Stimulated activated CD8-positive, alpha-beta memory T cell treated with anti-CD3 and anti-CD28 coated beads, Interleukin-2, amount 100 ng/mL, for 48 hours (primary cell): ENCODE data around the gene TMEM271.

Source experiments
- DNase-seq, 2 donors: peaks; one replicate each; pipeline ENCODE4 v3.0.0-alpha.2; 2020; ENCODE audit warnings: low read depth in 2 of 2

The TMEM271 gene

DNA sequence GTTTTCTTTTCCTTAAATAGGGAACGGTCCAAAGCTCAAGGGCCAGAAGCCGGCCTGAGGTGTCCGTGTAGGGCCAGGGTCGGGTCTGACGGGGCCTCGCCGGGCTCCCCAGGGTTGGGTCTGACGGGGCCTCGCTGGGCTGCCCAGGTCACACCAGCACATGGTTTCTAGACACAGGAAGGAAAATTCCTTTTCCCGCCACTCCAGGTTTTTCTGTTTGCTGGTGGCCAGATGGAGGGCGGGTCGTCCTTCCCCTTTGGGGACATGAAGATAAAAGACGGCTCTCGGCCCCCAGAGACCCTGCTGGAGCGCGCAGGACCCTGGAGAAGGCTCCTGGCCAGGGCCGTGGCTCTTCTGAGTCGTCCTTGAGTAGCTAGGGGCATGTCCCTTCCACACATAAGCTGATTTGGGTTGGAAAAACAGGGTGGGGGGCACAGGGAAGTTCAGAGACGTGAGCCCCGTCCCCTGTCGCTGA is 42.0 kb downstream of the TMEM271 start:
- DNase-seq: no peak

DNA sequence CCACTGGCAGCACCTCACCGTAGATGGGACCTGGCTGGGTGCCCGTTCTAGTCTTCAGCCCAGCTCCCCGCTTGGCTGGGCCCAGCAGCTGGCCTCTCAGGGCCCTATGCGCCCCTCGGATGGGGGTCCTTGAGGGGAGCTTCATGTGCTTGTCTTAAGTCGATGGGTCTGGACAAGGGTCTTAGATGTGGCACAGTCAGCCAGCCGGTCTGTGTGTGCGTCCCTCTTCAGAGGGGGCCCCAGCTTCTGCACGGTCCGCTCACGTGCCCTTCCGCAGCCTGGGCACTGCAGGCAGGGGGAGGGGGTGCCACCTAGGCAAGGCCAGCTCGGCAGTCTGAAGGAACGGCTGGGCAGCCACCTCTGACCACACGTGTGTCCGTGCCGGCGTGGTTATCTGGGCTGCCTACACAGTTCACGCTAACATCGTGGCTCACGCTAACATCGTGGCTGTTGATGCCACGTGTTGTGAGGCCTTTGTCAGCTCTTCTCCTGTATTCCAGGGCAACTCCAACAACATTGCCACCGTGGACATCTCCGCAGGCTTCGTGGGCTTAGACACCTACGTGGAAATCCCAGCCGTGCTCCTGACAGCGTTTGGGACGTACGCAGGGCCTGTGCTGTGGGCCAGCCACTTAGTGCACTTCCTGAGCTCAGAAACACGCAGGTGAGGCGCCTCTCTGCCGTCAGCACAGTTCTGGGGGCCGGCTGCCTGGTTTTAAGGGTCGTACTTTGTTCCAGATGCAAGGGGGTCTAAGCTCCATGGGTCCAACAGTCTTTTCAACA is 42.6 kb downstream of the TMEM271 start:
- DNase-seq: no peak

DNA sequence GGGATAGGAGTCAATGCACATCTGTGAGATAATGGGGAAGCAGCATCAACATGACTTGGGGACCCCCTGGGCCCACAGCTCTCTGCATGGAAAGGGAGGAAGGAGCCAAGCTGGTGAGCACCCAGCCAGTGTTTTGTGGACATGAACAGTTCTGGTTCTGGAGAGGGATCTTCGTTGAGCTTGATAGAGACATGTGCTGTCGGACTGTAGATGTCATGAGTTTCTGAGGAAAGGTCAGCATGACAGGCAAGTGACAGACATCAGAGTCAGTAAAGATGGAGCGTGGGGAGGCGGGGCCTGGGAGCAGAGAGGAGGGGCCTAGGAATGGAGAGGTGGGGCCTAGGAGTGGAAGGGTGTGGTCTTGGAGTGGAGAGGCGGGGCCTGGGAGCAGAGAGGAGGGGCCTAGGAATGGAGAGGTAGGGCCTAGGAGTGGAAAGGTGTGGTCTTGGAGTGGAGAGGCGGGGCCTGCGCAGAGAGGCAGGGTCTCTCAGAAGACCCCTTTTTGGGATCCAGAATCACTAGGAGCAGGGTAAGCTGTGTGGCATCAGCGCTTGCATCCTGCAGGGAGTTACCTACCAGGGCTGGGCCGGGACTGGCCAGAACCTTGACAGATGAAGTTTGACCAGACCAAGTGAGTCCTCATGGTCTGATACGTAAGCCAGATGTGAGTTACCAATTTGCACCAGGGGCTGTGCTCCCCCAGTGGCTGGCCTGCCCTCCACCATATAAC is 43.3 kb downstream of the TMEM271 start:
- DNase-seq: no peak

DNA sequence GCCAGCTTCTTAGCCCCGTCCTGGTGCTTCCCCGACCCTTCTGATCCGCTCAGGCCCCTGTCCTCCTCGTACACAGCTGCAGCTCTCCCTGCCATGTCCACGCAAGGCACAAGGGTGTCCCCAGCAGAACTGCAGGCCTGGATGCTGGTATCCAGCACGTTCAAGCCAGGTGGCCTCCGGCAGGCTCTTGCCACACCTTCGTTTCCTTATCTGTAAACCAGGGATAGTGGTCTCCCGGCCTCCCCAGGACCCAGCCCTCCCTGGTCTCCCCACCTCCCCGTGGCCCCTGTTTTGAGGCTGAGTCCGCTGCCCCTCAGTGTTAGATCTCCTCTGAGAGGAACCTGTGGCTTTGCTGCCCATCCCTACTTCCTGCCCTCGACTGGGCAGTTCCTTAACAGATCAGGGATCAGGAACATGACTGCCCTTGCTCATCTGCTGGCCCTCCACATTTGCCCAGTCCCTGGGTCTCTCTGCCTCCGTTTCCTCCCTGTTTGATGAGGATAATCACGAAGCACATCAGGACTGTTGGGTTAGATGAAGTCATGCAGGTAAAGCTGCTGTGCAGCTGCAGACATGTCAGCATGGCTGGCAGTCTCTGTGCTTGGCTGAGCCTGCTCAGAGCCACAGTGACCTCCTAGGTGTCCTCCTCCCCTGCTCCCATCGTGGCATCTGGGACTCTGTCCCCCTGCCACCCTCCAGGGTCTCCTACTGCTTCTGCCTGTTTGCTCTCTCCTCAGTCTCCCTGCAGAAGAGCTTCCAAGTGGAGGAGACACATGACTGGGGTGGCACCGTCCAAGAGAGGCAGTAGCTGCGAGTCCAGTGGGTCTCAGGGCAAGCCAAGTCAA is 44.2 kb downstream of the TMEM271 start:
- no peak for DNase-seq

DNA sequence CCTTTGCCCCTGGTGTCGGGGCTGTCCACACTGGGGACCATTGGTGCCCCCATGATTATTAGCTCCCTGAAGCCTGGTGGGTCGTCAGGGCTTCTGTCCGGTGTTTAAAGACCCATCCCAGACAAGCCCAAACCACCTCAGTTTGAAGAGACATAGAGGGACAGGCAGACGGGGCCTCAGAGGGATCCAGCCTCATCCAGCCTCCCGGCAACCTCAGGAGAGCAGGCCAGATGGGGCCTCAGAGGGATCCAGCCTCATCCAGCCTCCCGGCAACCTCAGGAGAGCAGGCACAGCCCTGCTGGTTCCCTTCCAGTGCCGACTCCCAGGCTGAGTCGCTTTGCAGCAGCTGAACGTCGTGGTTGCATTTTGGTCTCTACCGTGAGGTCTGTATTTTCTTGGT is 45.0 kb downstream of the TMEM271 start:
- no peak for DNase-seq

DNA sequence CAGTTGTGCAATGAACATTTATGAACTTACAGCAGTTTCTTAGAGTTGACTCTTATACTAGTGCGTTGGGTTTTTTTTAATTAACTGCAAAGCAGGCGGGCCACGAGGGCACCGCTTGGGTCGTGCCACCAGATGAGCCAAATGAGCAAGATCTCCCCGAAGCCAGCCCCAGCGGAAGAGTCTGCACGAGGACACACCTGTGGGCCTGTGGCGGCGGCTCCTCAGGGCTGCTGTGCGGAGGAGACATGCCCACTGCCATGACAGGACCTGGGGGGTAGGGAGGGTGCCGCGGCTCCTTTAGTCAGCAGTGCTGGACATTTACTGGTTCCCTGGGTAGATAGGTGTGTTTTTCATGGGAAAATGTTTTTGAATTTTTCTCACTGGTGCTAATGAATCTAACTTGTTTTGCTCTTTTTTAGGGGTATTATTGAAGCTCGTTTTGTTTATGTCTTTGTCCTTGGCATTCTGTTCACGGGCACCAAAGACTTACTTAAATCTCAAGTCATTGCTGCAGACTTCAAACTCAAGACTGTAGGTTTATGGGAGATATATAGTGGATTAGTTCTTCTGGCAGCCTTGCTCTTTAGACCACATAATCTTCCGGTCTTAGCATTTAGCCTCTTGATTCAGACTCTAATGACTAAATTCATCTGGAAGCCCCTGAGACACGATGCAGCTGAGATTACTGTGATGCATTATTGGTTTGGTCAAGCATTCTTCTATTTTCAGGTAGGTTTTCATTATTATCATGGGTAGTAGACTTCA is 45.9 kb downstream of the TMEM271 start:
- no peak for DNase-seq

DNA sequence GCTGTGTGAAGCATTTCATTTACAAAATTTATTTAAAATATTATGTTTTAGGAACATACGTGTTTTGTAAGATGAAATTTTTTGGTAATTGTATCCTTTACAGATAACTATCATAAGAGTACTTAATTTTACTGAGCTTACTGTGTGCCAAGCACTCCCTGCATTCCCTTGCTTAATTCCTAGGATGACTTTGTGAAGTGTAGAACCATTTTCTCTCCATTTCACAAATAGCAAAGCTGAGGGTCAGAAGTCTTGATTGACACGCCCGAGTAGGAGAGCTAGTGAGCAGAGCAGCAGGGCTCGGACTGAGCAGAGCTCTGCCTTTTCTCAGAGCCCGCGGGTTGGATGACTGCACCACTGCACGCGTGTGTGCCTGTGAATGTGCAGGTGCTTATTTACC is 46.5 kb downstream of the TMEM271 start:
- DNase-seq: no peak

DNA sequence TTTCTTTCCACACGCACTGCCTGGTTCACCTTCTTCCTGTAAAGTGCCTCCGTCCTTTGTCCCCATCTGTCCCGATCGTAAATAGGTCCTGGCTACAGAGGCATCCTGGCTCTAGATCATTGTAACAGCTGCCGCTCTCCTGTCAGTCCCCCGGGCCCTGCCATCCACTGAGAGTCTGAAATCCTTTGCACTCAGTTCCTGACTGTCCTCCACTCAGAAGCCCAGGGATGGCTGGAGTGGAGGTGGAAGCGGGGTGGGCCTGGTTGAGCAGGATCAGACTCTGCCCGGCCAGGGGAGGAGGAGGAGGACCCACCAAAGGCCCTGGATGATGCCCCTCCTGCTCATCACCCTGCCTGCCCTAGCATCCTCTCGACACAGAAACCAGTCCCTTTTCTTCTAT is 47.3 kb downstream of the TMEM271 start:
- no peak for DNase-seq

DNA sequence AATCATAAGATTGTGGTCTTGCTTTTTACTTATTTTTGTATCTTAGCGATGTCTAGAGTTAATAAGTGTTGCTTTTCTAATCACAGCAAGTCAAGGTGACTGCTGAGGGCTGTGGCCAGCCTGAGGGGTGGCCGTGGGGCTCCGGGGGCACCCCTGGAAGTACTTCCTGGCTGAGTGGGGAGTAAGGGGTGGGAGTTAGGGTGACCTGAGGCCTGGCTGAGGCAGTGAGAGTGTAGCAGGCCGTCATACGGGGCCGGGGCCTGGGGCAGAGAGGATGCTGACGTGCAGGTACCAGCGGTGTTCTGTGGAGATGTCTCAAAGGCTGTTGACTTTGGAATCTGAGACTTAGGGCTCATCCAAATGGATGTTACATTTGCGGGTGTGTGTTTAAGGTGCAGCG is 47.8 kb downstream of the TMEM271 start:
- no peak for DNase-seq

DNA sequence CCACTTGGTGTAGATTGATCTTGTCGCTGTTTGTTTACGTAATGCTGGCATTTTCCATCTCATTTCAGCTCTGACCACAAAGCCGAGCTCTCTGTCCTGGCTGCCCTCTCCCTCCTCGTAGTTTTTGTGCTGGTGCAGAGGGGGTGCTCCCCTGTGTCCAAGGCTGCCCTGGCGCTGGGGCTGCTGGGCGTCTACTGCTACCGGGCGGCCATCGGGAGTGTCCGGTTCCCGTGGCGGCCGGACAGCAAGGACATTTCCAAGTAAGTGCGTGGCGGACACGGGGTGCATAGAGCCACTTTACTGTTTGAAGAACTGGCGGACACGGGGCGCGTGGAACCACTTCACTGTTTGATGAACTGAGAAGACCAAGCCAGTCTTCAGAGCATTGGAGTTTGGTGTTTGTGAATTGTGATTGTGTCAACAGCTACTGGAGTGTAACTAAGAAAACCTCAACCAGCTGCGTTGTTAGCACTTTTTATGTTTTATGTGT is 49.1 kb downstream of the TMEM271 start:
- no peak for DNase-seq

DNA sequence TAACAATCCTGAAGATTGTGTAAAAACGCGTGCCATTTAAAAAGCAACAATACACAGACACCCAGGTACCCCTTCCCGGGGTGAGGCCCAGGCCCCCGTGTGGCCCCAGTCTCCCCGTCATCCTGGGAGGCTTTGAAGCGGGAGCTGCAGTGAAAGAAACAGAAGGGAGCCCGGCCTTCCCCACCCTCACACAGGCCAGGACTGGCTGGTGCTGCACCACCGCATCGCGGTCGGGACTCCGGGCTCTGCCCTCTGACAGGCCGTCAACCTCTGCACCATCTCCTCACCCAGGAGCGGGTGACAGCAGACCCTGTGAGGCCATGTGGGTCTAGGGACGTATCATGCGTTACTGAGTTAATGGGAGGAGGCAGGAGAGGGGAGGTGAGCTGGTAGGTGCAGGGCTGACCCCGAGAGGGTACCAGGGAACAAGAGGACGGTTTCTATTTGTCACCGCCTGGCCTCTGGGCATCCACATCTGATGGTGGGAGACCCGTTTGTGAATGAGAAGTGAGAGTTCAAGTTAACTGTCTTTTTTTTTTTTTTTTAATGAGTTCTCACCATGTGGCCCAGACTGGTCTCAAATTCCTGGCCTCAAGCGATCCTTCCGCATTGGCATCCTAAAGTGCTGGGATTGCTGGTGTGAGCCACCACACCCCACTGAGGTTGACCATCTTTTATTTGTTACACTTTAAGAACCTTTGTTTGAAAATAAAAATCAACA is 49.7 kb downstream of the TMEM271 start:
- DNase-seq: no peak

DNA sequence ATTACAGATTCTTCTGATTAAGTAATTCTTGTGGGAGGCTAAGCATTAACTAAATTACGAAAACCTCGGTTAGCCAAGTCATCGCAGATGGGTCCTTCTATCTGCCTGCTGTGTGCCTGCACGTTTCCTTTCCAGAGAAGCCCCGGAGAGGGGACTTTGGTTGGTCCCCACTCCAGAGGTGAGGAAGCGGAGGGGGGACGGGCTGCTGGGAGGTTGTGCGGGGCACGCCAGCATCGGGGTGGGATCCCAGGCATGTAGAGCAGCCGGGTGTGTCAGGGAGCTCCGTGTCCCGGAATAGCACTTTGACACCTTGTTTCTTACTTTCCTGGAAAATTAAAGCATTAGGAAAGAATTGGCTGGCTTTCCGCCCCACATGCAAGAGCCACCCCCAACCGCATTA is 50.4 kb downstream of the TMEM271 start:
- no peak for DNase-seq

DNA sequence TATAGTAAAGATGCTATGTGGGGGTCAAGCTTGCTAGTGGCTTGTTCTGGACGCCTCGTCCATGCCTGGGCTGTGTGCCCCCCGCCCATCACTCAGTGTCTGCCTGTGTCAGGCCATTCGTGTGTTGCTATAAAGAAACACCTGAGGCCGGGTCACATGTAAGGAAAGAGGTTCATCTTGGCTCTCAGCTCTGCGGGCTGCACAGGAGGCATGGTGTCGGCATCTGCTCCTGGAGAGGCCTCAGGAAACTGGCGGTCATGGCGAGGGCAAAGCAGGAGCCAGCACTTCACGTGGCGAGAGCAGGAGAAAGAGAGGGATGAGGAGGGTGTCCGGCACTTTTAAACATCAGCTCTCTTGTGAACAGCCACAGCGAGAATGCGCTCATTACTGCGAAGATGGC is 51.9 kb downstream of the TMEM271 start:
- DNase-seq: no peak
